ENCODE data around the gene ZNF688. TPM values are rescaled to one million over a fixed set of nuclear protein-coding genes. Genes with fewer than 3 reads are reported as not detected.

ZNF688 gene
- total RNA-seq, 4 donors from 2014 or later, result 11.9 to 22.5 (median 16.0) TPM

DNA sequence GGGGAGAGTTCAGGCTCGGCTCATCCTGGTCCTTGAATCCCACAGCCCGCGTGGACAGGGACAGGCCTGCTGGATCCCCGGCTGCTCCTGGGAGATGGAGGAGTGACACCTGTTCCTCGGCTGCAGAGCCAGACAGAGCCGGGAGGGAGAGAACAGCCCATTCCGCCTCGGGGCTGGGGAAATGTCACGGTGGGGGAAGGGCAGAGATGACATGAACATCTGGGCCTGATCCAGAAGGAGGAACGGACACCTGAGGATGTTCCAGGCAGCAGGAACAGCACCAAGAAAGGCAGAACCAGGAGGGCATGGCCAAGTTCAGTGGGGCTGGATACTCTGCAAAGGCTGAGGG lies 15.4 kb downstream of the ZNF688 start:
- no peak for DNase-seq (ENCODE audit: low spot score in 2 of 2)
- no peak for TF ChIP-seq POLR2A (IDR thresholded peaks at IDR 0.05)
- TF ChIP-seq, protein P1, sequence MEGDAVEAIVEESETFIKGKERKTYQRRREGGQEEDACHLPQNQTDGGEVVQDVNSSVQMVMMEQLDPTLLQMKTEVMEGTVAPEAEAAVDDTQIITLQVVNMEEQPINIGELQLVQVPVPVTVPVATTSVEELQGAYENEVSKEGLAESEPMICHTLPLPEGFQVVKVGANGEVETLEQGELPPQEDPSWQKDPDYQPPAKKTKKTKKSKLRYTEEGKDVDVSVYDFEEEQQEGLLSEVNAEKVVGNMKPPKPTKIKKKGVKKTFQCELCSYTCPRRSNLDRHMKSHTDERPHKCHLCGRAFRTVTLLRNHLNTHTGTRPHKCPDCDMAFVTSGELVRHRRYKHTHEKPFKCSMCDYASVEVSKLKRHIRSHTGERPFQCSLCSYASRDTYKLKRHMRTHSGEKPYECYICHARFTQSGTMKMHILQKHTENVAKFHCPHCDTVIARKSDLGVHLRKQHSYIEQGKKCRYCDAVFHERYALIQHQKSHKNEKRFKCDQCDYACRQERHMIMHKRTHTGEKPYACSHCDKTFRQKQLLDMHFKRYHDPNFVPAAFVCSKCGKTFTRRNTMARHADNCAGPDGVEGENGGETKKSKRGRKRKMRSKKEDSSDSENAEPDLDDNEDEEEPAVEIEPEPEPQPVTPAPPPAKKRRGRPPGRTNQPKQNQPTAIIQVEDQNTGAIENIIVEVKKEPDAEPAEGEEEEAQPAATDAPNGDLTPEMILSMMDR (IDR thresholded peaks at IDR 0.05), result no peak
- 61 to 62% methylated on average over 10 of the region's 10 CpGs for whole genome bisulfite sequencing, 2 donors
- H3K4me3 ChIP-seq (ENCODE audit: low read depth, poor library complexity, severe bottlenecking), result no peak overlapping the region
- intact Hi-C loops (cut with DNase I; ENCODE audit: low total_unique reads), result no loop called here

DNA sequence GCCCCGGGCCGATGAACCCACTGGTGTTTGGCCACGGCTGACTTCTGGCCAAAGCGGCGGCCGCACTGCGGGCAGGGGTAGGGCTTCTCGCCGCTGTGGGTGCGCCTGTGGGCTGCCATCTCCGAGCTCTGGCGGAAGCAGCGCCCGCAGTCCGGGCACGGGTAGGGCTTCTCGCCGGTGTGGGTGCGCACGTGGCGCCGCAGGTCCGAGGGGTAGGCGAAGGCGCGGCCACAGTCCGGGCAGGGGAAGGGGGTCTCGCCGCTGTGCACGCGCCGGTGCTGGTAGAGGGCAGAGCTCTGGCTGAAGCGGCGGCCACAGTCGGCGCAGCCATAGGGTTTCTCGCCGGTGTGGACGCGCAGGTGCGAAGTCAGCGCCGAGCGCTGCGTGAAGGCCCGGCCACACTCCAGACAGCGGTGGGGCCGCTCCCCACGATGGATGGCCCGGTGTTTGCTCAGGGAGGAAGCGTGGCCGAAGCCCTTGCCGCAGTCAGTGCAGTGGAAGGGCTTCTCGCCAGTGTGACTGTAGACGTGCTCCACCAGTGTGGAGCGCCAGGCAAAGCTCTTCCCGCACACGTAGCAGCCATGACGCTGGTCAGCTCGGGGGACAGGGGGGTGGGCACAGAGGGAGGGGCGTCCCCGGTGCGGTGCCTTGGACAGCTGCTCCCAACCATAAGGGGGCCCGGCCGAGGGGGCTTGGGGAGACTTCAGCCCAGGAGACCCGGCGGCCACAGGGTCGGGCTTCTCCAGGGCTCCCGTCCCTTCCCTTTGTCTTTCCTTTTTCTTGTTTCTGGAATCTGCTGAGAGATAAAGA lies 16.0 kb downstream of the ZNF688 start:
- H3K4me3 ChIP-seq (ENCODE audit: low read depth, poor library complexity, severe bottlenecking), result no peak overlapping the region
- 93 to 95% methylated on average over 42 to 68 of the region's 69 CpGs for WGBS, 2 donors
- no peak for DNase-seq (ENCODE audit: low spot score in 2 of 2)
- intact Hi-C loops (cut with DNase I; ENCODE audit: low total_unique reads), result no loop called here
- TF ChIP-seq, protein P1 (IDR thresholded peaks at IDR 0.05), result no peak
- TF ChIP-seq POLR2A (IDR thresholded peaks at IDR 0.05), result no peak

DNA sequence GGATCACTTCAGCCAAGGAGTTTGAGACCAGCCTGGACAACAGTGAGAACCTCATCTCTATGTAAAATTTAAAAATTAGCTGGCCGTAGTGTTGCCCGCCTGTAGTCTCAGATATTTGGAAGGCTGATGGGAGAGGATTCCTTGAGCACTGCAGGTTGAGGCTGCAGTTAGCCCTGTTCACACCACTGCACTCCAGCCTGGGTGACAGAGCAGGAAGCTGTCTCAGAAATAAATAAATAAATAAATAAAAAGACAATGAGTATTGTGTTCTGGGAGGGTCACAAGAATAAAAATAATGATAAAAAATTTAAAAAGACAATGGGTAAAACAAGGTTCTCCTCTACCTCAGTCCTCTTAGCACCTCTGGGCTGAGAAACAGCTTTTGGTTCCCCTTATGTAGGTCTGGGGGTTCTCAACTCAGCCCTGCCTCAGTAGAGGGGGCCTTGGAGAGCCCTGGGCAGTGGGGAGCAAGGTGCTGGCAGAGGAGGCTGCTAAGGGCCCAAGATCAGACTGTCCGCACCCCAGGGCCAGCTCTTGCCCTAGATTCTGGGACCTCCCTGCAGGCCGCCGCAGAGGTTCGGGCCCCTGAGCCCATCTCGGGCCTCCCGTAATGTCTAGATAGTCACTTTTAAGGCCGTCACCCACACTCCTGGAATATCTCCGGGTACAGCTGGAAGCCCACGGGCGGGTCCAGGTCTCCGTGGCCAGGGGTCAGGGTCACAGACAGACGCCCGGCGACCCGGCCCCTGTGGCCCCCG lies 16.8 kb downstream of the ZNF688 start:
- TF ChIP-seq, protein P1 (IDR thresholded peaks at IDR 0.05), result no peak
- no peak for TF ChIP-seq POLR2A (IDR thresholded peaks at IDR 0.05)
- no peak for DNase-seq (ENCODE audit: low spot score in 2 of 2)
- intact Hi-C loops (cut with DNase I; ENCODE audit: low total_unique reads), result no loop called here
- H3K4me3 ChIP-seq (ENCODE audit: low read depth, poor library complexity, severe bottlenecking), result no peak overlapping the region
- WGBS, 2 donors, result 98 to 99% methylated on average over 14 to 18 of the region's 18 CpGs

DNA sequence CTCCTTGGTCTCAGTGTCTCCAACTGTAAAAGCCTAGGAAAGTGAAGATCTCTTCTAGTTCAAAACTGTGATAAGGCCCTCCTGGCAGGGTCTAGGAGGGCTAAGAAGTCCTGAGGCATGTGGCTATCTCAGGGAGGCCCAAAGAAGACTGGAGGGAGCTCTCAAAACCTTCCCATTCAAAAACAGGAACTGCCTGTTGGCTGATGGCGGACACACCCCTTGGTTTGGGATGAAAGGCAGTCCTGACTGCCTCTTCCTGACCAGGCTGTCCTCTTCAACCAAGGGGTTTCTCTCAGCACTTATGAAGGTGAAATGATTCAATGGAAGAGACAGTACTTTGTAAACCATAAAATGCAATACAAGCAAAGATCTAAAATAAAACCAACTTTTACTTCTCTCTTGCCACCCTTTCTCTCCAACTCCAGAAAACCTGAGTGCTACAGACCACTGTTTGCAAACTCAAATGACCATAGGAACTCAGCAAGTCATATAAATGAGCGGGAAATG lies 18.1 kb downstream of the ZNF688 start:
- no peak overlapping the region for H3K4me3 ChIP-seq (ENCODE audit: low read depth, poor library complexity, severe bottlenecking)
- no peak for DNase-seq (ENCODE audit: low spot score in 2 of 2)
- intact Hi-C loops (cut with DNase I; ENCODE audit: low total_unique reads), result no loop called here
- TF ChIP-seq, protein P1 (IDR thresholded peaks at IDR 0.05), result no peak
- no peak for TF ChIP-seq POLR2A (IDR thresholded peaks at IDR 0.05)
- 85 to 87% methylated on average over 2 of the region's 2 CpGs for WGBS, 2 donors

DNA sequence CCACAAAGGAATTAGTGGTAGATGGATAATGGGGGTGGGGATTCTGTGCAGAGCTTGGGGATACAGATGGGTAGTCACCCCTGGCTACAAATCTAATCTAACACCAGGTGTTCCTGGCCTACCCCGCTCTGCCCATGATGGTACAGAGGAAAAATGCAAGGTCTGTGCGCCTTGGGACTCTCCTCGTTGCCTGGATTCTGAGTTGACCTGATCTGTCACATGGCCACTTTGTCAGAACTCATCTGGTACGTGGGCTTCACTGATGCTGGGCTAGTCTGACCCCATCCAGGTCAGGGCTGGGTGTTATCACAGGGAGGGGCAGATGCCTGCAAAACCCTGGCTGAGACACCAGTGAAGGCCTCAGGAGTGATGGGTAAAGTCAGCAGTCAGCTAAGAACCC lies 18.6 kb downstream of the ZNF688 start:
- intact Hi-C loops (cut with DNase I; ENCODE audit: low total_unique reads), result no loop called here
- no peak for DNase-seq (ENCODE audit: low spot score in 2 of 2)
- WGBS, 2 donors, result 85 to 100% methylated on average over 4 of the region's 4 CpGs
- H3K4me3 ChIP-seq (ENCODE audit: low read depth, poor library complexity, severe bottlenecking), result no peak overlapping the region
- no peak for TF ChIP-seq POLR2A (IDR thresholded peaks at IDR 0.05)
- TF ChIP-seq, protein P1 (IDR thresholded peaks at IDR 0.05), result no peak
